Stimulated activated naive CD4-positive, alpha-beta T cell treated with Interleukin-2 at 50 U/mL for 16 hours (primary cell): ENCODE measurements around the gene RTF1.
A peak's percentile ranks its signal among the peaks of the same experiment; 100 is the strongest.

Experiments
- DNase-seq: peaks from one replicate; lab custom pipeline; 2025; lab: John Stamatoyannopoulos, UW

RTF1 gene

DNA sequence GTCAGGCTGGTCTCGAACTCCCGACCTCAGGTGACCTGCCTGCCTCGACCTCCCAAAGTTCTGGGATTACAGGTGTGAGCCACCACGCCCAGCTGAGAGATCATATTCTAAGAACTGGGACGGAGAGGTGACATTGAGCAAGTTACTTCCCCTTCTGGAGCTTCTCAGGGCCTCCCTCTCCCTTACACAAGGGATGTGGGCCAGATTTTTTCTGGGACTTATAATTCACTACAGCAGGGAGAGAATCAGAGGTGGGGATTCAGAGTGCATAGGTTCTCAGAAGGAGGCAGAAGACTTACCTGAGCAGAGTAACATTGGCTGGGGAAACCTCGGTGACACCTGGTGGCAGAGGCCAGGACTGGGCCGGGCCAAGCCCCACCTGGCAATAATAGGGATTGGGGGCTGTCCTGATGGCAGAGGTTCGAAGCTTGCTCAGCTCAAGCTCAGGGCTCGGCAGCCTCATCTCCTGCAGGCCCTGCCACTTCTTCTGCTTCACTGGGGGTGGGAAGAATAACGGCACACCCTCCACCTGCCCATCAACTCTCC lies 90.0 kb downstream of the RTF1 start:
- DNase-seq, result no peak

DNA sequence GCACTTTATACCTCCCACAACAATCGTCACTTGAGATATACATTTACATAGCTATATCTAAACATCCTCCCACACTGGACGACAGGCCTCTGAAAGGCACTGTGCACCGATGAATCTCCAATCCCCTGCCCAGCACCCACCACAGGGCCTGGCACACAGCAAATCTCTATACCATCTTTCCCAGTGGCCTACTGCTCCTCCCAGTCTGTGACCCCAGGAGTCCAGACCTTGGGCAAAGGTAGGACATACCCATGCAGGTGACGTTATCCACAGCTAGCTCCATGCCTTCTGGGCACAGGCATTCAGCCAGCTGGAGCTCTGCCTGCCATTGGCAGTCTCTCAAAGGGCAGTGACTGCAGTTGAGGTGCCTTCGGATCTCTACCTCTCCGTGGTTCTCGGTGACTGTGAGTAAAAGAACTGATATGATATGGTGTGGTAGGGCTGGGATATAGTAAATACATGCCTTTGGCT lies 91.0 kb downstream of the RTF1 start:
- no peak for DNase-seq

DNA sequence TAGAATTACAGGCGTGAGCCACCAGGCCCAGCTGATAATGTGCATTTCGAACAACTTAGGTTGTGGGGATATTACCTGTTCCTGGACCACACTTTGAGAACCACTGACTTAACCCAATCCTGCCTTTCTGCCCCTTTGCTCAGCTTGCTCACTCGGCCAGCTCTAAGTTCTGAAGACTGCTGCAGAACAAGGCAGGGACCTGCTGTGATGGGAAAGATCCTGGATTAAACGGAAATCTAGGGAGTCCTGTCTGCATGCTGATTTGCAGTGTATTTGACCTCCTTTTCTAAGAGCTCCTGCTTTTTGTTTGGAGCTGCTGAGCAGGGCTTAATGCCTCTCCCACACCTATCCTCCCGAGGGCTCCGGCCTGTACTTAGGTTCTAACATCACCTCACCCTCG lies 93.8 kb downstream of the RTF1 start:
- no peak for DNase-seq

DNA sequence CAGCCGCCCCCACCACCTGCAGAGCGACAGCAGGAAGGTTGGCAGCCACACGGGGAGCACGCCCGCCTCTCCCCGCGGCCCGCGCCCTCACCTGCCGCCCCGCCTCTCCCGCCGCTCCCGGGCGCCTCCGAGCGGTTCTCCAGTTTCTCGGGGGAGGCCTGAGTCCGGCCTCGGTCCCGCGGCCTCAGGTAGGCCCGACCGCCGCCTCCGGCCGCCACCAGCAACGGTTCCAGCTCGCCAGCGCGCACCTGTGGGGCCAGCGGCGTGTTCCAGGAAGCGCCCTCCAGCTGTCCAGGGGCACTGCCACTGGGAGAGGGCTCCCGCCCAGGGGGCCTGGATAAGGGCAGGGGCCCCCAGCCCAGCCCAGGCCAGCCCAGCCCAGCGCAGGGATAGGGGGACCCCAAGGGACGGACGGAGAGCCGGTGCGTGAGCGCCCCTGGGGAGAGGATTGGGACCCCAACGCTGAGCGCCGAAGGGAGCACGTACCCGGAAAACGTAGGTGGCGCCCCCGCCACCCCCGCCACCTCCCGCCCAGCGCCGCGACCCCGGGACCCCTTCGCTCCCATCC lies 94.5 kb downstream of the RTF1 start:
- DNase-seq, result no peak

DNA sequence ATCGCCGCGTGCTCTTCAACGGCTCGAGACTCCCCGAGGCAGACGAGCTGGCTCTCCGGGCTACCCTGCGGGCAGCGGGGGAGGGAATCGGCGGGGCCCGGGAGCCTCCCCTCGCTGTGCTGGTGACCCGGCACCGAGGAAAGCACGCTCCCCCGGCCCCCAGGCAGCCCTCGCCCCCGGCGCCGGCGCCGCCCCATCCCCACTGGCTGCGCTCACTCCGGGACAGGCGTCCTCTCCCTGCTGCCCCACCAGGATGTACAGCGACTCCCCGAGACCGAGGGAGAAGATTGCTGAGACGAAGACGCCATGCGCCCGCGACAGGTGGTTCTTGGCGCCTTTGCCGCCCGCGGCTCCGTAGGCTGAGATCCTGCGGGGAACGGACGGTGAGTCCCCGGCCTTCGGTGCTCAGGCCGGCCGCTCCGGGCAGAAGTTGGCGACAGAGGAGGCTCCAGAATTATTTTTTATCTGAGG lies 95.0 kb downstream of the RTF1 start:
- no peak for DNase-seq

DNA sequence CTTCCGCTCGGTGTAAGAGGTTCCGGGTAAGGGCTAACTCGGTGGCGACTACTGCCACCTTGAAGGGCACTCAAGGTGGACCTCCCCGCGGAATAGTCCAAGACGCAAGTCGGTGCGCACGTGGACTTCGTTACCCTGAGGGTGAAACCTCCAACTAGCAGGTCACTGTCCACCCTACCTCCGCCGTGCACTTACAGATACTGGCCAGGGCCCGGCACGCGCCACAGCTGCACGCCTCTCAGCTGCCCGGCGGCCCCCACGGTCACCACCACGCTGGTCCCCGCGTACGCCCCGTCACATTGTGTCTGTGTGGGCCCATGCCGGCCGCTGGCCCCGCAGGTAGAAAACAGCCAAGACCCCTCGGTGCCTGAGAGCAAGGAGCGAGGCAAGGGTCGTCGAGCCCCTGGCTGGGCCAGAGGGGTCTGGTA lies 95.6 kb downstream of the RTF1 start:
- DNase-seq, result no peak

DNA sequence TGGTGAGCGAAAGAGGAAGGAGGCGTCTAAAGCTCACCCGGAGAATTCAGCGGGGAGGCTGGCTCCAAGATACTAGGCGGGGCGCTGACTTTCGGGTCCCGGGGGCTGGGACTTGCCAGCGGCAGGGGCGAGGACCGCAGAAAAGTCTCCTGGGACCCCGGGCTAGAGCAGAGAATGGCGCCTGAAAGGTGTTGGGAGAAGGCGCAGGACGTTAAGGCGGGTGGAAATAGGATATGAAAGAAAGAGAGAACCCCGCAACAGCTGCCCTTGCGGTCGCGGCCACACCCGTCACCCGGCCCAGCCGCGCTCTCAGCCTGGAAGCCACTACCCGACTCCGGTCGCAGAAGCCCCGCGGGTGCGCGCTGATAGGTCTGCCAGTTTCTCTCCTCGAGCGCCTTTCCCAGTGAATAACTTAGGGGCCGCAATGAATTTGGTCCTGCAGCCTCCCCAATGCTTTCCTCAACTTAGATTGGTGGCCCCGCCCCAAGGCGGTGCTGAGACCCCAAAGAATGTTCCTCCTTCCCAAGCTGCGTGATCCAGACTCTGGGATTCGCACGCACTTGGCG lies 96.1 kb downstream of the RTF1 start:
- DNase-seq, result peak; percentile 22

DNA sequence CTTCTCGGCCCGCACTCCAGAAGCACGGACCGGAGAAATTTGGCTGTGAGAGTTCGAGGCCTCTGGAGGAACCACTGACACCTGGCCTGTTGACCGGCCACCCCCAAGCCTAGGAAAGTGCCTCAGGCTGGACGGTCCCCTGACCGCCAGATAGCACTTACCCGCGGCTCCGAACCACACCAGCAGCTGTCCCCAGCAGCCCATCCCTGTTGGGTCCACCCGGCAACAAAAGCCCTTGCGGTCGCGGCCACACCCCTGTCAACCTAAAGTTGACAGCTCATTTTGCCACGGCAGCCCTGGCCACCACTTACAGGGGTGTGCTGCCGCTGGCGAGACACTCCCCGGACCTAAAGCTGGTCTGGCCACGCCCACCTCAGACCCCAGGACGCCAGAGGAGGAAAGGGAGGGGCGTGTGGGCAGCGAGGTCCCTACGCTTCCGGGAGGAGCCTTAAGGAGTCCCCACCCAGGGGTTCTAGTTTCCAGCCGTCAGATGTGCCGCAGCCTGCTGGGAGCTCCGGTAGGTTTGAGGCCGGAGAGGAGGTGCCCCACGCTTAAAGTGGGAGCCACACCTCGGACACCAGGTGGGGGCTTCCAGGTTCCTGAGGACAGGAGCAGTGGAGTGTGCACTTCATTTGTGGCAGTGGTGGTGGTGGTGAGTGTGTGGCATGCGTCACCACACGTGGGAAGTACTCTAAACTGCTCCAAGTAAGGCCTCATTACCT lies 96.8 kb downstream of the RTF1 start, which contains the start of gene LTK:
Gene LTK, minus strand, starts transcription at position 322 of the 722 bp plus-strand sequence. Its CDS starts 118 bp downstream, at position 204.
- peak; percentile 16 for DNase-seq

DNA sequence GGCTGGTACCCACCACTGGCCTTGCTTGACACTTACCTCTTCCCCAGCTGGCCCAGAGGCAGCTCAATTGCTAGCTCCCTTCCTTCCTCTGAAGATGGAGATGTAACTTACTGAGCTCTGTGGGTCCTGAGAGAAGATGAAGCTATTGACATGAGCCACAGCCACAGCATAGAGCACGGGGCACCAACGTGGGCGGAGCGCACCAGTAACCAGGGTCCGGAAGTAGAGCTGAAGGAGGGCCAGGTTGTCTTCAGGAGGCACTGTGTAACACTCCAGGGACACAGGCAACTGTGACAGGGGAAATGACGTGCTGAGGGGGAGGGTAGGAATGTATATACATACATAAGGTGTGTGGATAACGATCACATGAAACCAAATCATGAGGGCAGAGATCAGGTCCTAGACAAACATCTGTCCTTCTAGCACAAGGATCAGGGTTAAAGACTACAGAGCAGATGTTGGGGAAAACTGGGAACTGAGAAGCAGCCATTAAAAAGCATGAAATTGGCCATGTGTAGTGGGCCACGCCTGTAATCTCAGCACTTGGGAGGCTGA lies 101.1 kb downstream of the RTF1 start:
- DNase-seq, result no peak

DNA sequence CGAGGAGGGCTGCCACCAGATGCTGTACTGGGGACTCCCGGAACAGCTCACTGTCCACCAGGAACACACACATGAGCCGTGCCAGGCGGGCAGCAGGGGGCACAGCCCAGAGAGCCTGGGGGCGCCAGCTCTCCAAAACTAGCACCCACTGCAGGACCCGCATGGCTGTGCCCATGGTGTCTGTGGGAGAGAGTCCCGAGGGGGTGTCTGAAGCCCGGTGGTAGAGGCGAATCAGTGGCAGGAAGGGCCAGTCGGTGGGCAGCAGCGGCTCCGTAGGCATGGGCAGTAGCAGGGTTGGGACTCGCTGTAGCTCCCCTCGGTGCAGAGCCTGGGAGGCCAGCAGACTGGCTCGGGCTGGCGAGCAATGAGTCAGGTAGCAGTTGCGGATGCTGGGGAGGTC lies 103.7 kb downstream of the RTF1 start:
- DNase-seq, result no peak

DNA sequence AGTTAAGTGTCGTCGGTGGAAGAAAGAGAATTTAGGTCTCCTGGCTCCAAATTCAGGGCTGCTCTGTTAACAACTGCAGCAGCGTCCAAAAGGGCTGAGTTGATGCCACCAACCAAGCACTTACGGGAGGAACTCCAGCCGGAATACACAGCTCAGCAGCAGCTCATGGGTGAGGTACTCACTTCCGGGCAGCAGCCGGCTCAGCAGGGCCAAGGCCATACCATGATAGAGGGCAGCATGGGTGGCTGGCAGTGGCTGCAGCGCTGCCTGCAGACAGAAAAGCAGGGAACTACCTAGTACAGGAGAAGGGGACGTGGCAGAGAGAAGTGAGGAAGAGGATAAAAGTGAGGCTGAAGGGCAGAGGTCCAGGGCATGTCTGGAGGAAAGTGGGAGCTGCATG lies 104.7 kb downstream of the RTF1 start:
- no peak for DNase-seq

DNA sequence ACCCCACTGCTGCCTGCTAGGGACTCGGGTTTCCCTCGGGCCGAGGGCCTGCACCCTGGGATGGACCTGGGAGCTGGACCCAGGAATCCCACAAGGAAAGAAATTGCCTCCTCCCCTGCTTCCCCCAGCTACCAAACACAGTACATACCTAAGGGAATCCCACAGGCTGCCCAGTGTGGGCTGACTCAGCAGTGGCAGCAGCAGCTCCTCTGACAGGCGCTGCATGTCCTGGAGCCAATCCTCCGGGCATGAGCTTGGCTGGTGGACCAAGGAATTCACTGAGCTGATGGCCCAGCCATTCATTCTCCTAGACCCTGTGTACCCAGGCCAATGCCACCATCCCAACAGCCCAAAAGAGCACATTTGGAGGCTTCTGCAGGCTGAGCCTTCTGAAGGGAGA lies 106.2 kb downstream of the RTF1 start:
- no peak for DNase-seq

DNA sequence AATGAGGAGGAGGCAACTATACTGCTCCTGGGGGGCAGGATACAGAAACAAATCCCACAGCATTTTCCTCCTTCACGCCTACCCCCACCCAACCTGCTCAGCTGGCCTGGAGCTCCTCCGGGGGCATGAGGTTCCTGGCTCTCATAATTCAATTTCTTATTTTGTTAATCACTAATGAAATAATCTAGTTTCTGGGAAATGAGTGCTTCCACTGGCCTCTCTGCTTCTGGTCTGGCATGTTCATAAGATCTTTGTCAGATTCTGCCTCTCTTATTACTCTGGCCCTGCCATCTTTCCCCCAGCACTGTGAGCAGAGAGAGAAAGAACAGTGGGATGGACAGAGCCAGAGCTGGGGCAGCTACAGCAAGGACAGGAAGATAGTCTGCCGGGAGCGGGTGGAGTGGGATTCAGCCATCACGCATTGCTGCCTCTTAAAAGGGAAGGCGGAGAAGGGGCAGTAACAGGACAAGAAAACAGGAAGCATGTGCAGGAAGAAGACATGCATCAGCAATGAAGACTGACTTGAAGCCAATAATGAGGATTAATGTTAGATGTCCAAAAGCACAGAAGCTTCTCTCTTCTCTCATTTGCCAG lies 113.6 kb downstream of the RTF1 start:
- DNase-seq, result no peak
